Measurements from ENCODE around the gene ZNF511. TPM values are rescaled to one million over a fixed set of nuclear protein-coding genes. Genes with fewer than 3 reads are reported as not detected.

Gene ZNF511
- total RNA-seq, 2 experiments from 2014 or later = 58.0 to 60.1 TPM

- no peak overlapping the region for H3K27ac Mint-ChIP-seq
- H3K4me1 Mint-ChIP-seq (ENCODE audit: low read depth) = peaks cover 28% of the 10 kb centered on the region
- no peak overlapping the region for H3K4me3 Mint-ChIP-seq
- no peaks in the 10 kb centered on the region for H3K27me3 Mint-ChIP-seq
- ChIA-PET CTCF (interaction anchor here (2.6 kb wide), 1 partner anchor 12 kb away, joined by 11 read pairs; no protein-coding TSS in a partner anchor), POLR2A (no interaction called here)
- peaks cover 28% of the 10 kb centered on the region for H3K36me3 Mint-ChIP-seq (ENCODE audit: low read depth)
- TF ChIP-seq CTCF (IDR thresholded peaks at IDR 0.05) = no peak
- ATAC-seq = no peak
- no peak for DNase-seq
- intact Hi-C loops (cut with micrococcal nuclease) = no loop called here
- no peaks in the 10 kb centered on the region for H3K9me3 Mint-ChIP-seq
Measured at GRCh38 chr10:133302230-133302629, 6.5 kb upstream of the ZNF511 start.

- Mint-ChIP-seq H3K36me3 (ENCODE audit: low read depth) (peaks cover 26% of the 10 kb centered on the region), H3K4me1 (ENCODE audit: low read depth) (peaks cover 32% of the 10 kb centered on the region), H3K4me3 (no peak overlapping the region), H3K27ac (no peak overlapping the region), H3K27me3 (no peaks in the 10 kb centered on the region), H3K9me3 (no peaks in the 10 kb centered on the region)
- CTCF ChIA-PET = interaction anchor here (0.8 to 2.6 kb wide), 2 partner anchors 12 to 135 kb away, joined by 3 to 11 read pairs; no protein-coding TSS in a partner anchor
- ATAC-seq (no peak), DNase-seq (no peak)
- intact Hi-C loops (cut with micrococcal nuclease) = no loop called here
- TF ChIP-seq CTCF (IDR thresholded peaks at IDR 0.05) = no peak
- POLR2A ChIA-PET = interaction anchor here (0.8 kb wide), 1 partner anchor 363 kb away, joined by 3 read pairs; no protein-coding TSS in a partner anchor
Measured at GRCh38 chr10:133303206-133303605, 5.5 kb upstream of the ZNF511 start.

DNA sequence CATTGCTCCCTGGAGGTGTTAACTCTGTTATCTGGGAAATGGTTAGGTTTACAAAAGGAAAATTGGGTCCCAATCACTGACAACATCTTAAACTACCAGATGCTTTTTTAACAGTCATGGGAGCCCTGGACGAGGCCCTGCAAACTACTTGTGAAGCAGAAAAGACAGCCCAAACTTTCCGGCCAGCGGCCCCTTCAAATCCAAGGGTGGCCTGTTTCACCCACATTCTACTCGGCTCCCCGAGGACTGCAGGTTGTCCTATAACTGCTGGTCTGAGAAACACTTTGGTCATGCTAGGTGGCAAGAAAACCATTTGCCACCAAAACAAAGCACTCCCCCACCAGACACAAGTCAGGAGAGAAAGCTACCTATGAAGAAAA is 2.6 kb upstream of the ZNF511 start:
- H3K4me1 Mint-ChIP-seq (ENCODE audit: low read depth) = peaks cover 34% of the 10 kb centered on the region
- CTCF ChIA-PET = interaction anchor here (2.3 to 2.9 kb wide), 2 partner anchors 13 to 28 kb away, joined by 9 to 13 read pairs; no protein-coding TSS in a partner anchor
- no peak for ATAC-seq
- intact Hi-C loops (cut with micrococcal nuclease) = no loop called here
- no peak overlapping the region for H3K4me3 Mint-ChIP-seq
- H3K36me3 Mint-ChIP-seq (ENCODE audit: low read depth) = peaks cover 13% of the 10 kb centered on the region
- no peak for TF ChIP-seq CTCF (IDR thresholded peaks at IDR 0.05)
- H3K27me3 Mint-ChIP-seq = no peaks in the 10 kb centered on the region
- H3K9me3 Mint-ChIP-seq = no peaks in the 10 kb centered on the region
- DNase-seq = no peak
- POLR2A ChIA-PET = no interaction called here
- no peak overlapping the region for H3K27ac Mint-ChIP-seq

- ATAC-seq = no peak
- peak overlapping the region; percentile 95 for H3K4me3 Mint-ChIP-seq
- ChIA-PET CTCF (interaction anchor here (1.1 to 2.9 kb wide), 15 partner anchors 12 to 163 kb away, joined by 3 to 22 read pairs (median 6); partner anchors contain the start of gene ADAM8), POLR2A (interaction anchor here (0.6 to 2.0 kb wide), 4 partner anchors 12 to 48 kb away, joined by 3 to 8 read pairs (median 6); no protein-coding TSS in a partner anchor)
- DNase-seq = no peak
- H3K27ac Mint-ChIP-seq = peak overlapping the region; percentile 98
- peaks cover 34% of the 10 kb centered on the region for H3K4me1 Mint-ChIP-seq (ENCODE audit: low read depth)
- no peak for TF ChIP-seq CTCF (IDR thresholded peaks at IDR 0.05)
- H3K9me3 Mint-ChIP-seq = no peaks in the 10 kb centered on the region
- H3K27me3 Mint-ChIP-seq = no peaks in the 10 kb centered on the region
- intact Hi-C loops (cut with micrococcal nuclease) = no loop called here
- peaks cover 13% of the 10 kb centered on the region for H3K36me3 Mint-ChIP-seq (ENCODE audit: low read depth)
Measured at GRCh38 chr10:133306941-133307379, 1.8 kb upstream of the ZNF511 start.

GRCh38 chr10:133307776-133308420 is 816 bp upstream of the ZNF511 start:
- intact Hi-C loops (cut with micrococcal nuclease) = no loop called here
- Mint-ChIP-seq H3K36me3 (ENCODE audit: low read depth) (peaks cover 9% of the 10 kb centered on the region), H3K27me3 (no peaks in the 10 kb centered on the region), H3K4me3 (peak overlapping the region; percentile 95), H3K9me3 (no peaks in the 10 kb centered on the region), H3K4me1 (ENCODE audit: low read depth) (peaks cover 29% of the 10 kb centered on the region), H3K27ac (peak overlapping the region; percentile 98)
- ATAC-seq = peak; percentile 60
- POLR2A ChIA-PET = interaction anchor here (0.9 to 2.0 kb wide), 6 partner anchors 13 to 50 kb away, joined by 3 to 8 read pairs (median 4); no protein-coding TSS in a partner anchor
- peak; percentile 91 for TF ChIP-seq CTCF (IDR thresholded peaks at IDR 0.05)
- CTCF ChIA-PET = interaction anchor here (0.7 to 2.9 kb wide), 25 partner anchors 9 to 209 kb away, joined by 3 to 22 read pairs (median 5); partner anchors contain the start of gene ADAM8
- peak; percentile 97 for DNase-seq

Data from activated CD8-positive, alpha-beta T cell treated with anti-CD3 and anti-CD28 coated beads for 36 hours (primary cell).